HuH-7 (cell line): ENCODE results near the gene MVP.

ENCODE experiments used
- DNase-seq: peaks from one replicate; pipeline ENCODE4 v3.0.0; 2011; ENCODE audit warnings: low spot score

MVP gene

GRCh38 chr16:29804455-29805231 lies 15.6 kb upstream of the MVP start:
- no peak for DNase-seq

DNA sequence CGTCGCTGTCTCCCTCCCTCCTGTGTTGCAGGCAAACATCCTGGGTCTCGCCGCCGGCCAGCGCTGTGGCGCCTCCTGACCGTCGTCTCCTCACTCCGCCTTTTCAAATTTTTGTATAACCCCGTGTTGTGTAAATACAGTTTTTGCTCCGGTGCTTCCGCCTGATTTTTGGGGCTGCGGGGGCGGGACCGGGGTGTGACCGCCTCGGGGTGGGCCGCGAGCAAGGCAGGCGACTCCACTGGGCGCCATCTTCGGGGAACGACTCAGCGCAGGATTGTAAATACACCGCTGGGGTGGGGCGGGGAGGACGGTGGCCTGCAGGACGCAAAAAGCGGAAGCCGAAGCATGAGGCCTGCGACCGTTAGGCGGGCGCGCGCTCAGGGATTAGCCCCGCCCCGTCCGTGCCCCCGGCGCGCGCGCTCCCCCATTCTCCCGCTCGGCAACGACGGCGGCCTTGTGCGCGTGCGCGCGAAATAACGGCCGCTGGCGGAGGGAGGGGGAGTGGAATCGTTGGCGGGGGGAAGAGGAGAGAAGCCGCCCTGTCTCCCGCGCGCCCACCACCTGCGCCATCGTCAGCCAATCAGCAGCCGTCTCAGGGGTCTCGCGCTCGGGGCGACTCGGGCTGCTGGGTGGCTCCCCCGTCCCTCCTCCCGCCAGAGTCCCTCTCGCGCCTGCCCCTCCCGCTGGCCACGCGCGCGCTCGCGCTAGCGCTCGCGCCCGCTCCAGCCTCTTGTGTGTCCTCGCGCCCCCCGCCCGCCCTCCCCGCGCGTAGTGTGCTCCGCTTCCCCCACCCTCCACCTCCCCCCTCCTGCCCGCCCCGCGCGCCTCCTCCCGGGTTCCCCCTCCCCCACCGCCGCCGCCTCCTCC lies 14.8 kb upstream of the MVP start:
- DNase-seq = peak; percentile 92

DNA sequence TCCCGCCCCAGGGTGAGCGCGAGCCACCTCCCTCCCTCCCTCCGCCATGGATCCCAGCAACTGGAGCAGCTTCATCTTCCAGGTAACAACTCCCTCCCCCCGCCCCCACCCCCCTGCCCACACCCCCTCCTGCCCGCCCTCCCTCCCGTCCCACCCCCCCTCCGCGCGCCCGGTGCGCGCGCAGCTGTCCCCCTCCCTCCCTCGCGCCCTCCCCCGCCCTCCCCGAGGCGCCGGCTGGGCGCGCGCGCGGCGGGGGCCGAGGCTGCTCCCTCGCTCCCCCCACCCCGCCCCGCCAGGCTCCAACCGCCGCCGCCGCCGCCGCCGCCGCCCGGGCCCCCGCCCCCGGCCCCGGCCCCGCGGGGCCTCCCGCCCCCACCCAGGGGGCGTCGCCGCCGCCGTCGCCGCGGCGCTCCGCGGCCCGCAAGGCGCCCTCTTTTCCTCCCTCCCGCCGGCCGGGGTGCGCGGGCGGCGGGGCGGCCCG lies 14.1 kb upstream of the MVP start, which contains the start of gene MAZ:
Gene MAZ (plus strand): TSS at position 431 of the 481 bp plus-strand sequence. CDS start 173 bp downstream, outside the sequence.
- peak; percentile 84 for DNase-seq

DNA sequence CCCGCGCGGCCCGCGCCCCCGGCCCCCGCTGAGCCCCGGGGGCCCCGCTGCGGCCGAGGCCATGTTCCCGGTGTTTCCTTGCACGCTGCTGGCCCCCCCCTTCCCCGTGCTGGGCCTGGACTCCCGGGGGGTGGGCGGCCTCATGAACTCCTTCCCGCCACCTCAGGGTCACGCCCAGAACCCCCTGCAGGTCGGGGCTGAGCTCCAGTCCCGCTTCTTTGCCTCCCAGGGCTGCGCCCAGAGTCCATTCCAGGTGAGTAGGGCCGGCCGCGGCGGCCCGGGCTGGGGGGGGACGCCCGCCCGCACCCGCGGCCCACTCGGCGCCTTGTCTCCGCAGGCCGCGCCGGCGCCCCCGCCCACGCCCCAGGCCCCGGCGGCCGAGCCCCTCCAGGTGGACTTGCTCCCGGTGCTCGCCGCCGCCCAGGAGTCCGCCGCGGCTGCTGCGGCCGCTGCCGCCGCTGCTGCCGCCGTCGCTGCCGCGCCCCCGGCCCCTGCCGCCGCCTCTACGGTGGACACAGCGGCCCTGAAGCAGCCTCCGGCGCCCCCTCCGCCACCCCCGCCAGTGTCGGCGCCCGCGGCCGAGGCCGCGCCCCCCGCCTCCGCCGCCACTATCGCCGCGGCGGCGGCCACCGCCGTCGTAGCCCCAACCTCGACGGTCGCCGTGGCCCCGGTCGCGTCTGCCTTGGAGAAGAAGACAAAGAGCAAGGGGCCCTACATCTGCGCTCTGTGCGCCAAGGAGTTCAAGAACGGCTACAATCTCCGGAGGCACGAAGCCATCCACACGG lies 13.4 kb upstream of the MVP start:
- peak; percentile 71 for DNase-seq

DNA sequence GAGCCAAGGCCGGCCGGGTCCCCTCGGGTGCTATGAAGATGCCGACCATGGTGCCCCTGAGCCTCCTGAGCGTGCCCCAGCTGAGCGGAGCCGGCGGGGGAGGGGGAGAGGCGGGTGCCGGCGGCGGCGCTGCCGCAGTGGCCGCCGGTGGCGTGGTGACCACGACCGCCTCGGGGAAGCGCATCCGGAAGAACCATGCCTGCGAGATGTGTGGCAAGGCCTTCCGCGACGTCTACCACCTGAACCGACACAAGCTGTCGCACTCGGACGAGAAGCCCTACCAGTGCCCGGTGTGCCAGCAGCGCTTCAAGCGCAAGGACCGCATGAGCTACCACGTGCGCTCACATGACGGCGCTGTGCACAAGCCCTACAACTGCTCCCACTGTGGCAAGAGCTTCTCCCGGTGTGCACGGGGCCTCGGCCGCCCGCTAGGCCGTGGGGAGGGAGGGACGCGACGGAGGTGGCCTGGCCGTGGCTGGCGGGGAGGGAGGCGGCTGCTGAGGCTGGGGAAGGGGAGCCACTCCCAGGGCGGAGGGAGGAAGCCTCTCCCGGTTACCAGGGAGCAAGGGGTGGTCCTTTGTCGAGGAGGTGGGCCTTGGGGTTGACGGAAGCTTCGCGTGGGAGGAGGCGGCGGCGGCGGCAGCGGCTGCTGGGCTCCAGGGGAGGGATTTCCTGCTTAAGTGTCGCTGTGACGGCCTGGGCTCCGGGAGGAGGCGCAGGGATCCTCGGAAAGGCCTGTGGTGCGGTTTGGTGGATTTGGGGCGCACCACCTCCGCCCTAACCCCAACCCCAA lies 12.6 kb upstream of the MVP start:
- peak; percentile 82 for DNase-seq

GRCh38 chr16:29808219-29808900 lies 11.9 kb upstream of the MVP start:
- no peak for DNase-seq

DNA sequence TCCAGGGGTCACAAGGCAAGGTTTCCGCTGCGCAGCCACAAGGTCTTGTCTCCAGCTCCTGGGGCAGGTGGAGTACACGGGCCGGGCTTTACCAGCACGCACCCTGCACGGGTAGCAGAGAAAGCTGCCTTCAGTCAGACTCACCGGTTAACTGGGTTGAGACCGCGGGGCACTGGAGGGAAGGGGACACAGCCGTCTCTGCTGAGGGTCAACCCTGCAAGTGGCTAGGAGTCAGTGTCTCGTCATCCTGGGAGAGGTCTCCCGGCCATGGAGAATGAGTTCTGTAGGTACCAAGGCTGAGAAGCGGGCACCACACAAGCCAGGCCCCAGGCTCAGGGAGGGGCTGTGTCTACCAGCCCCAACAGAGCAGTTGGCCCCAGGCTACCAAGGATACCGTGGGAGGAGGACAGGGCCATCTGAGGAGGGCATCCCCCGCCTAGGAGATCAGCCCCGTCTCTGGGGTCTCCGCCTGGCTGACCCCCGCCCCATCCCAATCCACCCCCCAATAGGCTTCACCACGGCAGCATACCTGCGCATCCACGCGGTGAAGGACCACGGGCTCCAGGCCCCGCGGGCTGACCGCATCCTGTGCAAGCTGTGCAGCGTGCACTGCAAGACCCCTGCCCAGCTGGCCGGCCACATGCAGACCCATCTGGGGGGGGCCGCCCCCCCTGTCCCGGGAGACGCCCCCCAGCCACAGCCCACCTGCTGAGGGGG lies 11.1 kb upstream of the MVP start:
- no peak for DNase-seq

- no peak for DNase-seq
These were observed 10.2 kb upstream of the MVP start for GRCh38 chr16:29809850-29810698.

DNA sequence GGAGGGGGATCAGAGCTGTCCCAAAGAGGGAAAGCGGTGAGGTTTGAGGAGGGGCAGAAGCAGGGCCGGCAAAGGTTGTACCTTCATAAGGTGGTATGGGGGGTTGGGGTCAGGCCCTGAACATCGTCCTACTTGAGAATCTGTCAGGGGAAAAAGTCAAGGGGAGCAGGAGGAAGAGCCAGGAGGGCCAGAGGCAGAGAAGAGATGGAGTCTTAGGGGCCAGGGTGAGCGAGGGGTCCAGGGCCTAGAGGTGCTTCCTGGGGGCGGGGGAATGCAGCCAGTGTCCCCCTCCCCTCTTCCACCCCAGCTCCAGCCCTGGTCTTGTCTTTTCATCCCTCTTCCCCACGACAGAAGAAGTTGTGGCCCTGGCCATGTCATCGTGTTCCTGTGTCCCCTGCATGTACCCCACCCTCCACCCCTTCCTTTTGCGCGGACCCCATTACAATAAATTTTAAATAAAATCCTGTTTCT lies 9.5 kb upstream of the MVP start:
- DNase-seq = no peak

DNA sequence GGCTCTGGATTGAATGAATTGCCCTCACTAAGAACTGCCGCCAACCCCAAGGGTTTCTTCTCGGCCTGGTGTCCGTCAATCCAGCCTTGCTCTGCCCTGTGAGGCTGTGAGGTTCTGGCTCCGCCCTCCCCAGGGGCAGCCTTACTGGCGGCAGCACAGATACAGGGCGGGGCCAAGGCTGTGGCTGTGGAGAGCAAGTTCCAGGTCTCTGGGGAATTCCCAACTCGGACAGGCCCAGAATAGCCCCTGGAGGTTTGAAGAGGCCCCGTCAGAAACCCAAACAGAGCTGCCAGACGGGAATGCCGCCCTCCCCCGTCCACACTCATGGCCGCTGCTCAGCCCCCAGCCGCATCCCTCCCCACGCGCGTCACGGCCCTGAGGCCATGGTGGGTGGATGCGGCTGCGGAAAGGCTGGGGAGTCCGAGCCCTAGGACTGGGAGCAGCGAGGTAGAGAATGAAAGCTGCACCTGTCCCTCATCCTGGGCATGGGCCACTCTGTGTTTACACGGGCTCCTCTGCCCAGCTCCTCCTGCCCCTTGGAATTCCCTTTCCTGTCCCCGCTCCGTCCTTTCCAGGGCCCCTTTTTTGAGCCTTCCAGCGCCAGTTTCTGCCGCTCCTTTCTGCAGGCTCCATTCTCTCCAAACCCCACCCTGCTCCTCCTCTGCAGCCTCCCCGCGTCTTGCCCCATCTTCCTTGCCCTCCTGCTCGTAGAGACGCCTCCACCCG lies 8.9 kb upstream of the MVP start:
- peak; percentile 96 for DNase-seq

DNA sequence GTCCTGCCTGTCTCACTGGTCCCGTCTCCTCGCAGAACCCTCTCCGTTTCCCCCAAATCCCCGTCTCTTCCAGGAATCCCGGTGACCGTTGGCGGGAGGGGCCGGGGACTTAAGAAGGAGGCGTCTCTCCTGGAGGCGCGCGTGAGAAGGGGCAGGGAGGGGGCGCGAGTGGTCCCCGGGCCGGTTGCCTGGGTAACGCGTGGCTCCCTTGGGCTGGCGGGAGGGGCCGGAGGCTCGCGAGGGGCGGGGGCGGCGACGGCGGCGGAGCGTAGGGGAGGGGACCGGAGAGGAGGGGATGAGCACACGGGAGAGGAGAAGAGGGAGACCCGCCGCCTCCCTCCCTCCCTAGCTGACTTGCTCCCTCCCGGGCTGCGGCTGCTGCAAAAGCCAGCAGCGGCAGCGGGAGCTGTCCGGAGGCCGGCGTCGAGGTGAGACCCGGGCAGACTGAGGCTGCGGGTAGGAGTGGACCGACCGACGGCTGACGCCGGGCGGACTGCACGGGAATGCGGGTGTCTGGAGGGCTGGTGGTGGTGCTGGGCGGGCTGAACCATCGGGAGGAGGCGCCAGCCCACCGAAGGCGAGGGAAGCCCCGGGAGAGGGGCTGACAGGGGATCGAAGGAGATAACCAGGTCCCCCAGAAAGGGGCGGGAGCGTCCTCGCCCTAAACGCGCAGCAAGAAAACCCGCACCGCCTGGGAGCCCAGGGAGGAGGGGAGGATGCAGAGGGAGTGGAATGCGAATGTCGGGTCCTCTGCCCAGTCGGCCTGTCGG lies 8.2 kb upstream of the MVP start, which contains the start of gene PRRT2:
Gene PRRT2 (plus strand): TSS at position 298 of the 770 bp plus-strand sequence. CDS start 862 bp downstream, outside the sequence.
- DNase-seq = peak; percentile 71

DNA sequence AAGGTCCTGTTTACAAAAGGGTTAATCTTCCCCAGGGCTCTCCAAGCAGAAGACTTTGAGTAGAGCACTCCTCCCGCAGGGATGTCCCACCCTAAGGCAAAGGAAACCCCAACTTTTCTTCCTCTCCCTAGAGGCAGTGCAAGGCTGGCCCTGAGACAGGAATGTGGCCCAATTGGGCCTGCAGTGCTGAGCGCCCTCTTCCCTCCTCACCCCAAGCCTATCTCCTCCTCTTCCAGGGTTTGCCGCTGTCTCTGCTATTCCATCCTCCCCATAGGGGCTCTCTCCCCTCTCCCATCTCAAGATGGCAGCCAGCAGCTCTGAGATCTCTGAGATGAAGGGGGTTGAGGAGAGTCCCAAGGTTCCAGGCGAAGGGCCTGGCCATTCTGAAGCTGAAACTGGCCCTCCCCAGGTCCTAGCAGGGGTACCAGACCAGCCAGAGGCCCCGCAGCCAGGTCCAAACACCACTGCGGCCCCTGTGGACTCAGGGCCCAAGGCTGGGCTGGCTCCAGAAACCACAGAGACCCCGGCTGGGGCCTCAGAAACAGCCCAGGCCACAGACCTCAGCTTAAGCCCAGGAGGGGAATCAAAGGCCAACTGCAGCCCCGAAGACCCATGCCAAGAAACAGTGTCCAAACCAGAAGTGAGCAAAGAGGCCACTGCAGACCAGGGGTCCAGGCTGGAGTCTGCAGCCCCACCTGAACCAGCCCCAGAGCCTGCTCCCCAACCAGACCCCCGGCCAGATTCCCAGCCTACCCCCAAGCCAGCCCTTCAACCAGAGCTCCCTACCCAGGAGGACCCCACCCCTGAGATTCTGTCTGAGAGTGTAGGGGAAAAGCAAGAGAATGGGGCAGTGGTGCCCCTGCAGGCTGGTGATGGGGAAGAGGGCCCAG lies 7.3 kb upstream of the MVP start:
- no peak for DNase-seq

- DNase-seq = no peak
These were observed 6.4 kb upstream of the MVP start for GRCh38 chr16:29813644-29814562.

GRCh38 chr16:29814592-29814991 lies 5.7 kb upstream of the MVP start:
- no peak for DNase-seq

DNA sequence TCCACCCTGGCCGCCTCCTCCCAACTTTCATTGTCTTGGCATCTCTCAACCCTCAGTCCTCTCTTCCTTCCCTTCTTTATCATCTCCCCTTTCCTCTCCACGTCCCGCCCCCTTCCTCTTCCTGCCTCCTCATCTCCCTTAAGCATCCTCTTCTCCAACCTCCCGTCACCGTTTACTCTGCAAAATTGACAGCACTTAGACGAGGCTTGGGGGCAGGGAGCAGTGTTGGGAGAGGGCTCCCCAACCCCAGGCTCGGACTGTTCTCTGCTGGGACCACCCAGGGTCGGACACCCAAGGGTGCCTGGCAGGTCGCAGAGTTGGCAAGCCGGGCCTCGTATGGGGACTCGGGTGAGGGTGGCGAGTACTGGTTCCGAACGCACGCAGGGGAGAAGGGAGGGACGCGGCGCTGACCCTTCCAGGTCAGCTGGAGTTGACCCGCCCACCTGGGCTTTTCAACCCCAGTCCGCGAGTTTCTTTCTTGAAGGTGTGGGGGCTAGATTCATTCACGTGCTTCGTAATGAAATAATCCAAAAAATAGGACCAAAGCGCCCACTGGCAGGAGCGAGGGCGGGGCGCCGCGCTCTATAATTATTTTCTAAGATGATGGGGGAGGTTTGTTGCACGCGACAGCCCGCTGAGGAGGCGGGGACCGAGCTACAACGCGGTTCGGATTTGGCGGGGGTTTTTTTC lies 5.1 kb upstream of the MVP start:
- no peak for DNase-seq
